ENCODE data around the gene HNF4A.

Gene HNF4A

GRCh38 chr20:44392776-44393607 lies 37.5 kb downstream of the HNF4A start:
- DNase-seq = no peak

GRCh38 chr20:44393608-44394451 lies 38.3 kb downstream of the HNF4A start:
- no peak for DNase-seq

GRCh38 chr20:44394452-44394701 lies 38.9 kb downstream of the HNF4A start:
- no peak for DNase-seq

- DNase-seq = no peak
Measured at GRCh38 chr20:44394702-44395460, 39.4 kb downstream of the HNF4A start.

- no peak for DNase-seq
Measured at GRCh38 chr20:44395461-44396340, 40.2 kb downstream of the HNF4A start.

GRCh38 chr20:44396369-44397130 lies 41.1 kb downstream of the HNF4A start:
- DNase-seq = no peak

- DNase-seq = no peak
Measured at GRCh38 chr20:44398335-44398734, 42.8 kb downstream of the HNF4A start.

- no peak for DNase-seq
Measured at GRCh38 chr20:44399446-44399845, 43.9 kb downstream of the HNF4A start.

- no peak for DNase-seq
Measured at GRCh38 chr20:44400671-44400969, 45.1 kb downstream of the HNF4A start.

- no peak for DNase-seq
Measured at GRCh38 chr20:44400970-44401769, 45.7 kb downstream of the HNF4A start.

GRCh38 chr20:44401770-44402390 lies 46.4 kb downstream of the HNF4A start:
- DNase-seq = no peak

GRCh38 chr20:44402391-44403193 lies 47.1 kb downstream of the HNF4A start:
- no peak for DNase-seq

GRCh38 chr20:44403194-44404112 lies 48.0 kb downstream of the HNF4A start:
- no peak for DNase-seq

GRCh38 chr20:44404204-44405181 lies 49.0 kb downstream of the HNF4A start:
- no peak for DNase-seq

GRCh38 chr20:44405257-44405656 lies 49.8 kb downstream of the HNF4A start:
- DNase-seq = no peak

- no peak for DNase-seq
Measured at GRCh38 chr20:44405785-44406571, 50.5 kb downstream of the HNF4A start.
